Ovary (tissue), 3 donors: ENCODE data around the gene CA10.

ENCODE experiments used
- EP300 ChIP-seq: sonication (generic); formaldehyde crosslinking; IDR thresholded peaks from one replicate; pipeline ENCODE4 v1.6.1; 2017; ENCODE audit warnings: antibody characterized with exemption
- POLR2A ChIP-seq: fragments of 450-650 bp; IDR thresholded peaks from one replicate; pipeline ENCODE4 v1.6.1; 2017; ENCODE audit warnings: antibody characterized with exemption, mild to moderate bottlenecking, moderate library complexity
- TF ChIP-seq, protein P1 (sequence below), 3 donors: fragments of 450-650 bp in 2 of 3; fragments of 200-600 bp in 1 of 3; IDR thresholded peaks; one replicate each; pipeline versions ENCODE4 v1.5.1 to v1.8.0; 2016 to 2022; ENCODE audit warnings: antibody characterized with exemption in 3 of 3, mild to moderate bottlenecking in 1 of 3
- donor health status: DM: no; HTN: no; CAD: no.

DNA sequence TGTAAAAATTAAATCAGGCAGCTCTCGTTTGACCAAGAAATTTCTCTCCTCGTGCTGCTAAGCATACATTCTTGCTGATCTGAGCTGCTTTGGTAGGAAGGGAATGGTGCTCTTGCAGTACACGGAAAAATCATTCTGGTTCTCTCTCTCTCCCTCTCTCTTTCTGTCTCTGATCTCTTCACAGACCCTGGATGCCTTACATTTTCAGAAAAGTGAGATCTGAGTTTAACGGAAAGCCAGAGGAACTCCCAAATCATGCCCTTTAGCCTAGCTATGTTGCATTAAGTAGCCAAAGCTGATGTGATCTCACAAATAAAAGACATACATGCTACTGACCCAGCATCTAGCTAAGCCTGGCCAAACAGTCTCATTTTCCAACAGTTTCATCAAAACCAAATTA lies 4.0 kb downstream of the CA10 start:
- TF ChIP-seq, protein P1, sequence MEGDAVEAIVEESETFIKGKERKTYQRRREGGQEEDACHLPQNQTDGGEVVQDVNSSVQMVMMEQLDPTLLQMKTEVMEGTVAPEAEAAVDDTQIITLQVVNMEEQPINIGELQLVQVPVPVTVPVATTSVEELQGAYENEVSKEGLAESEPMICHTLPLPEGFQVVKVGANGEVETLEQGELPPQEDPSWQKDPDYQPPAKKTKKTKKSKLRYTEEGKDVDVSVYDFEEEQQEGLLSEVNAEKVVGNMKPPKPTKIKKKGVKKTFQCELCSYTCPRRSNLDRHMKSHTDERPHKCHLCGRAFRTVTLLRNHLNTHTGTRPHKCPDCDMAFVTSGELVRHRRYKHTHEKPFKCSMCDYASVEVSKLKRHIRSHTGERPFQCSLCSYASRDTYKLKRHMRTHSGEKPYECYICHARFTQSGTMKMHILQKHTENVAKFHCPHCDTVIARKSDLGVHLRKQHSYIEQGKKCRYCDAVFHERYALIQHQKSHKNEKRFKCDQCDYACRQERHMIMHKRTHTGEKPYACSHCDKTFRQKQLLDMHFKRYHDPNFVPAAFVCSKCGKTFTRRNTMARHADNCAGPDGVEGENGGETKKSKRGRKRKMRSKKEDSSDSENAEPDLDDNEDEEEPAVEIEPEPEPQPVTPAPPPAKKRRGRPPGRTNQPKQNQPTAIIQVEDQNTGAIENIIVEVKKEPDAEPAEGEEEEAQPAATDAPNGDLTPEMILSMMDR (IDR thresholded peaks at IDR 0.05) = no peak
- no peak for TF ChIP-seq EP300
- no peak for TF ChIP-seq POLR2A
